SHP77 treated with DMSO at 0.1 percent for 48 hours (cell line): ENCODE data around the gene NPSR1.

Experiments
- DNase-seq: peaks from one replicate; lab custom pipeline; 2025; lab: John Stamatoyannopoulos, UW

NPSR1 gene

DNA sequence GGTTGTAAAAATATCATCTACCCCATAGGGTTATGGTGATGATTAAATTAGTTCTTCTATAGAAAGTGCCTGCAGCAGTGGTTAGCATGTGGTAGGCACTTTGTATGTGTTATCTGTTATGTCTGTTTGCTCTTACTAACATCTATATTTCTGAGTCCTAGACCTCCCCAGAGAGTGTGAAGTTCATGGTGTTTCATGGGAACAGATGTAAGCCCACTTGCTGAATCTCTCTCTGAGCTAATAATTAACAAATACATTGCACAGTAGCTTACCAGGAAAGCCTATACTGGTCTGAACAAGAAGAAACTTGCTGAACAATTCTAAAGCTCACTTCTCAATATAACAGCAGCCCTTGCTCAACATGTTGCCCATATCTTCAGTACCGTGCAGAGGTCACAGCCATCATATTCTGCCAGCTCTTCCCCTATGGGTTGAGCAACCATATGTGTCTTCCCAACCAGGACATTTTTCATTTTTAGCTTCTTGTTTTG, 100.1 kb downstream of the NPSR1 start:
- DNase-seq: no peak

DNA sequence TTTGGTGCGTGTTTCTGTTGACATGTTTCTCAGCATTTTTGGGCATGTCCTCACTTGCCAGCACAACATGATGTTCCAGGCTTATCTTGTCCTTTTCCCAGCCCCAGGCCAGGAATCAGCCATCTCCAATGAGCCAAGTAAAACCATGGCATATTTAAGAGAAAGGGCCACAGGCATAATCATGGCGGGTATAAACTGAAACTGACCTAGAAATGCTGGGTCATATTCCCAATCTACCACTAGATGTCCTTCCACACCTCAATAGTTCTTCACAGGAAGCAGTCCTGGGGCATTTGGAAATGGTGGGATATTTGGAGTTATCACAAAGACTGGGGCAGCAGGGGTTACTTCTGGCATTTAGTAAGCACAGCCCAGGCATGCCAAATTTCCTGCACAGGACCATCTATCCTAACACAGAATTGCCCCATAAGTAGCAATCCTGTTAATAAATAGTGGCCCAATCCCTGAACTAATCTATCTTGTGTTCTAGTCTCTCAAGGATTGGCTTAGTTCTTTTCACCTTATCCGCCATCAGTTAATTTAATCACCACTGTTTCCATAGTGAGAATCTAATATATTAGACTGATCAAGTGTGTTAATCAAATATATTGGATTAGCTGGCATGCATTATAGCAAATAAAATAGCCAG, 101.6 kb downstream of the NPSR1 start:
- DNase-seq: peak; percentile 16

DNA sequence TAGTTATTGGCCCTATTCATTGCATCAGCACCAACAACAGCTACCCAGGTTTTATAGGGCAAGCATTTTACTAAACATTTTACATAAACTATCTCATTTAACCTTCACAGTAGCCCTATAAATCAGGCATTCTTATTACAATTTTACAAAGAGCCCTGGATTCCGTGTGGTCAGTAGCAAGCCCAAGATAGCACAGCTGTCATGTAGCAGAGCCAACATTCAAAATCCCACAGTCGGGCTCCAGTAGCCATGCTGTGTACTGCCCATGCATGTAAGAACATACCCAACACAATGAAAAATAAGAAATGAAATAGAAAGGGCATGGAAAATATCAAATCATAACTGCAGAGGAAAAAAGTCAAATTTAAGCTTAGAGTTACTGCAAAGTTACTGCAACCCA, 102.3 kb downstream of the NPSR1 start:
- DNase-seq: no peak

DNA sequence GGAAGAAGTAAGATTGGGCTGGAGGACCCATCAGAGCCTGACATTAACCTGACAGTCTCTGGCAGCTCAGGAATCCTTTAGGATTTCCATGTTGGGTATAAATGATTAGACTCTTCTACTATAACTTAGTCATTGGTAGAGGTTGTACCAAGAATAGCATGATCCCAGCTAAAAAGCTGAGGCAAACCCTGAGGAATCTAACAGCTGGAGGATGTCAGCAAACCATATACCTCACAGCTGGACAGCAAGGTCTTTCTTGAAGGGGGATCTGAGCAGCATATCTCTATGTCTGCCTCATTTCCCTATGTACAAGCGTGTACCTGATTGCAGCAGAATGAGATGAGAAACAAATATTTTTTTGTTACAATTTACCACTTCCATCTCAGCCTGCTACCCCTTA, 103.2 kb downstream of the NPSR1 start:
- no peak for DNase-seq

DNA sequence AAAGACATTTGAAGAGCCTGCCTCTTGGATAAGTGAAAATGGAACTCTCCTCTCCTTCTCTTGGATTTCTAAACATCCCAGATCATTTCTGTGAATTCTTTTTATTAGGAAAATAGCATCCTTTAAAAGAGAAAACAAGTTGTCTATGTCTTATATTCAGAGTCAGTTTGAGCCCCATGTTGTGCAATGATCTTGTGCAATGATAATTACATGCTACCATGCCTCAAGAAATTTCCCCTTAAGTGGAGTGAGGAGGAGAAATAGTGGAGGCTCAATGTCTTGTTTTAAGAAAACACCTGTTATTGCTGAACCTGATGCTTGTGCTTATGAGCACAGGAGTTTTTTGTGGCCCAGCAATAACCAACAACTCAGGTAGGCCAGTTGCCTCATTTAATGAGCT, 103.6 kb downstream of the NPSR1 start:
- DNase-seq: no peak

DNA sequence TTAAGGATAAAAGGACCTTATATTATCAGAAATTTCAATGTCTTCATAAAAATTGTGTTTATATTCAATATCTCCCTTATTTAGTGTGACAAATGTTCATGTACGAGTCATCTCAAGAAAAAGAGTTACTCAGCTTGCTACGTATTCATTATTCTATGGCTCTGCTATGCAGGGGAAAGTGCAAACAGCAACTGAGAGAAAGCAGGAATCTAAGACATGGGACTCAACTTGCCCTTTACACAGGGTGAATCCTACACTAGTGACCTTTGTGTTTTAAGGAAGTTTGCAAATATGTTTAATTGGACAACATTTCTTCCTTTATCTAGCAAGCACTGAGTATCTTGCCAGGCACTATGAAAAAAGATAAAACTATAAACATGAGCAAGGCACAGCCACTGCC, 104.7 kb downstream of the NPSR1 start:
- DNase-seq: no peak

DNA sequence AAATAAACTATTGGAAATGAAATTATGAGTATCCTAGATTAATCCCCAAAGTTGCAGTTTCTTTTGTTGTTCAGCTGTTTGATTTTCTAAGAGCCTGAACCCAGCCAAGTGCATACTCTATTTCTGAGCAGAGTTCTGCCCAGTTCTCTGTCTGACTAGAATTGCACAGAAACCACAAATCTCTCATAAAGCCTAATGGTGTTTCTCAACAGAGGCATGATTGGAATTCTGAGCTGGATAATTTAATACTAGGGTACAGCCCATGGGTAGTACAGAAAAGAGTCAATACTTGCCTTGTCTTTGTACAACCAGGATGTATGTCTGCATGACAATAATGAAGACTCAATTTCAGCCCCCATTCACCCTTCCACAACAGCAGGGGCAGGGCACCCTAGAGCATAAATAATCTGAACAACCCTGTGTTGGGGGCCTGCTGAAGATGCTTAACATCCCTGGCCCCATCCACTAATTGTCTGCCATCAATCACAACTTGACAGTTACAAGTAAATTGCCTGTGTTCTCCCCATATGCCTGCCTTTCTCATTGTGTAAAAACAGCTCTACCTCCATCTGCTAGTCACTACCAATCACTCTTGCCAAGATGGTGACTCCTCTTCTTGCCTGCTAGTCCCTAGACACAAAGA, 114.4 kb downstream of the NPSR1 start:
- DNase-seq: no peak

DNA sequence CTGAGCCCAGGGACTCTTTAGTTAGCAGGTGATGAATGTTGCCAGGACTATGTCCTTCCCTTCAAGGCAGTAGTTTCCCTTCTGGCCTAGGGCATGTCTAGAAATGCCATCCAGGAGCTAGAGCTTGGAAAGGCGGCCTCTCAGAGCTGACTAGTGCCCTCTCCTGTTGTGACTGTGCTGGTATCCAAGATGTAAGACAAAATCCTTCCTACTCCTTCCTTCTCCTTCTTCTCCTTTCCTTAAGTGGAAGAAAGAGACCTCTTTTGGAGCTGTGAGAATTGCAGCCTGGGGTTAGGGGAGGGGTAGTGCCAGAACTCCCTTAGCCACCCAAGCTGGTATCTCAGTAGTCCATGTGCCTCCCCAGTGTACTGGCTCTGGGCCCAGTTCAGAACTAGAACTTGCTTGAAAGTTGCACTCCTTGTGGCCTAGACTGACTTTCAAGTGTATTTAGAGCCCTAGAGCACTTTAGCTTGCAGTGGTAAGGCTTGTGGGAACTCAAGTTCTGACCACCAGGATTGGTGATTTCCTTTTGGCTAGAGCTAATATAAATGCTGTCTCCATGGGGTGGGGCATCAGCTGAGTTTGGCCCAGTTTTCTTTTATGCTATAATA, 118.8 kb downstream of the NPSR1 start:
- DNase-seq: no peak

DNA sequence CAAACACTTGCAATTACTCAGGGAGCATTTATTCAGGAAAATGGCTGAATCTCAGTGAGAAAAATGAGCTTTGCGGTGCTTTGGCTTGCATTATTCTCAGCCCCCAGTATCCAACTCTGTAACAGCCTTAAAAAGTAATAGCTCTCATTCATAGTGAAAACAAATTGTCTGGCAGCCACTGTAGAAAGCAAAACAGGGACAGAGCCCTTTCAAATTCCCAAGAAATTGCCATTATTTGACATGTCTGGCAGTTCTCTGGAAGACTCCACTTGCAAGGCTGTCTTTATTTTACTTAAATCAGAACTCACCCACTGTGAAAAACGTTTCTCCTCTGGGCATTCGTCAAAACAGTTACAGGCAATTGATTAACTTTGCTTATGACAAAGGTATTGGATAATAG, 122.5 kb downstream of the NPSR1 start:
- no peak for DNase-seq

DNA sequence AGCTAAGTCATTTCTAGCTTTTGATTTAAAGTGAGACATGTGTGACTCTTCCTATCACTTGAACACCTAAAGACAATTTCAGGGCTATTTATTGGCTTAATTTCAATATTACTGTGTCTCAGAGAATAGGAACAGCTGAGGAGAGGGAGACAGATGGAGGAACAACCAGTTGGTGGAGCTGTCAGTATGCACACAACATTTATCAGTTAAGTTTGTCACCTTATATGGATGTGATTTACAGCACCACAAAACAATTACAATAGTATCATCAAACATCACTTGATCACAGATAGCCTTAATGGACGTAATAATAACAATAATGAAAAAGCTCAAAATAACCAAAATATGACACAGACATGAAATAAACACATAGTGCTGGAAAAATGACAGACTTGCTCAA, 129.6 kb downstream of the NPSR1 start:
- no peak for DNase-seq

DNA sequence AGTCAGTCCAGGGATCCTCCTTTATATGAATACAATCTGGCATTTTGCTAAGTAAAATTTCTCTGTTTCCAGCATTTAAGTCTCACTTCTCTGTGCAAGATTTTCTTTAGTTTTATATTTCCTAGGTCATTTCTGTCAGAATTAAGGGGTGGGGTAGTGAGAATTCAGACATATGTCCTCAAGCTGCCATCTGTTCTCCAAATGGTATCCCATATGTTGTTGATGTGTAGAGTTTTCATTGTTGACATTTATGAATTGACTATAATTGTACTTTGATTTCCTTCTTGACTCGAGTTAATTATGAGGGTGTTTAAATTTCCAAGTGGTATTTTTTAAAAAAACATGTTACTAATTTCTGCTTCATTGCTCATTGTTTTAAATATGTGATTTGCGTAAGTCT, 148.8 kb downstream of the NPSR1 start:
- no peak for DNase-seq

DNA sequence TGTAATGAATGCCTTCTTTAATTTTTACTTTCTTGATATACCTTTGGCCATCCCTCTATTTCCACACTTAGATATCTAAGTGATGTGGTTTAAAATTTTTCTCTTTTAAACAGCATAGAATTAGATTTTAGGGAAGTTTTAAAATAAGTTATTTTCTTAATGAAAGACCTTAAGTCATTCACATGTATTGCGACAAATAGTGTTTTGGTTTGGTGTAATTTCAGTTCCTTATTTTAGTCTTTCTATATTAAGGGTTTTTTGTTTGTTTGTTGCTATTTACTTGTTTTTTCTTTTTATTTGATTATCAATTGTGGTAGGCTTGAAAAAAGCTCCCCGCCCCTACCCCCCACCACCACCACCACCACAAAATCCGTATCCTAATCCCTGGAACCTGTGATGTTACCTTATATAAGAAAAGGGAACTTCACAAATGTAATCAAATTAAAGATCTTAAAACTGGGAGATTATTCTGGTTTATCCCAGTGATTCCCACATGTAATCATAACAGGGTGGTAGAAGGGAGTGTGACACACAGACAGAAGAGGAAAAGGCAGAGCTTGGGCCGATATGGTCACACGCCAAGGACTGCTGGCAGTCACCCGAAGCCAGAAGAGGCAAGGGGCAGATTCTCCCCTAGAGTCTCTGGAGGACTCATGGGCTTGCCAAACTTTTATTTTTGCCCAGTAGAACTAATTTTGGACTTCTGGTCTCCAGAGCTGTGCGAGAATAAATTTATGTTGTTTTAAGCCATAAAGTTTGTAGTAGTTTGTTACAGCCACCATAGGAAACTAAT, 149.7 kb downstream of the NPSR1 start:
- no peak for DNase-seq

DNA sequence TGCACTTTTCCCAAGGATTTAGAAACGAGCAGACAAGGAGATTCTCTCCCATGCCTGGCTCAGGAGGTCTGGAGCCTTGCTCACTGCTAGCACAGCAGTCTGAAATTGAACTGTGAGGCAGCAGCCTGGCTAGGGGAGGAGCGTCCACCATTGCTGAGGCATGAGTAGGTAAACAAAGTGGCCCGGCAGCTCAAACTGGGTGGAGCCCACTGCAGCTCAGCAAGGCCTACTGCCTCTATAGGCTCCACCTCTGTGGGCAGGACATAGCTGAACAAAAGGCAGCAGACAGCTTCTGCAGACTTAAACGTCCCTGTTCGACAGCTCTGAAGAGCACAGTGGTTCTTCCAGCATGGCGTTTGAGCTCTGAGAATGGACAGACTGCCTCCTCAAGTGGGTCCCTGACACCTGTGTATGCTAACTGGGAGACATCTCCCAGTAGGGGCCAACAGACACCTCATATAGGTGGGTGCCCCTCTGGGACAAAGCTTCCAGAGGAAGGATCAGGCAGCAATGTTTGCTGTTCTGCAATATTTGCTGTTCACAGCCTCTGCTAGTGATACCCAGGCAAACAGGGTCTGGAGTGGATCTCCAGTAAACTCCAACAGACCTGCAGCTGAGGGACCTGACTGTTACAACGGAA, 156.3 kb downstream of the NPSR1 start:
- DNase-seq: peak; percentile 46

DNA sequence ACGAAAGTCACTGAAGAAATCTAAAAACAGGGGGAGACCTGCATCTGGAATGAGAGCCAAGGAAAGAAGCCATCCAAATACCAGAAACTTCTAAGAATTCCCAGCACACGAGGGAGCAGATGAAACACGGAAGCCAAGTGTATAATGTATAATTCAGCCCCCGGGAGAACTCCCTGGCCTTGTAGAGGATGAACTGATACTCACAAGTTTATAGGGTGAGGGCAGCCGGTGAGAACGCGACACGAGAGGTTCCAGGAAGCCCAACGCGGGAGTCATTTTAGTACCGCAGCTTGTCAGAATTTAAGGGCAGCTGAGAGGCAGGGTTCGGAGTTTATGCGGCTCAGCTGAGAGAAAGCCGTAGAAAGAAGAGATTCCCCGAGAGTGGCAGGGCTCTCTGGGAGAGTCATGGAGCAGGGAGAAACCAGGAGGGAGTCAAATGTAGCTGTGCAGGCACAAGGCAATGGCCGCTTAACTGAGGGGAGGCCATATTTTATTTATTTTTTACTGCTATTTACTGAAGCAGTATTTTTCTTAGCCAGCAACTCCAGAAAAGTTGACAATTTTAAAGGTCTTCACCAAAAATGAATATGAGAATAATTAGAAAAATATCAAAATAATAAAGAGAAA, 164.0 kb downstream of the NPSR1 start:
- DNase-seq: no peak

DNA sequence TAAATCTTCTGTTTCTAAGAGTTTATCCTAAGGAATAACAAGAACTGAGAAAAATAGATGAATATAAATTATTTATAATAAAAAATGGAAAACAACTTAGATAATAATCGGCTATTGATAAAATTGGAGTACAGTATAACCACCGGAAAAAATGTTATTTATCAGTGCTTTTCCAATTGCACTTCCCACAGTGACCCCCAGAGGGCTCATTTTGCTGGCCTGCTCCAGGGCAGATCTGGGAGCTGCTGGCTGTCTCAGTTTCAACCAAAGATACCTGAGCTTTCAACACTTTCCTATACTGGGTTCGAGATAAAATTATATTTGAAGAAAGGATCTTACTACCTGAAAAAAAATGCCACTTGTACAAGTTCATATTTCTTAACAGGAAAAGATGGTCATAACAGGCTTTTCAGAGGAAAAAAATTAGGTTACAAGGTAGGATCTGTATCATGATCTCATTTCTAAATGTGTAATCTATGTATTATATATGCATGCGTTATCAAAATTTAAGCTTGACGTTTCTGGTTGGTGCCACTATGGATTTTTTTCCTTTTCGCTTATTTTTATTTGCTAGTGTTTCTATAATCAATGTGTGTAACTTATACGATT, 165.7 kb downstream of the NPSR1 start:
- DNase-seq: peak; percentile 58

DNA sequence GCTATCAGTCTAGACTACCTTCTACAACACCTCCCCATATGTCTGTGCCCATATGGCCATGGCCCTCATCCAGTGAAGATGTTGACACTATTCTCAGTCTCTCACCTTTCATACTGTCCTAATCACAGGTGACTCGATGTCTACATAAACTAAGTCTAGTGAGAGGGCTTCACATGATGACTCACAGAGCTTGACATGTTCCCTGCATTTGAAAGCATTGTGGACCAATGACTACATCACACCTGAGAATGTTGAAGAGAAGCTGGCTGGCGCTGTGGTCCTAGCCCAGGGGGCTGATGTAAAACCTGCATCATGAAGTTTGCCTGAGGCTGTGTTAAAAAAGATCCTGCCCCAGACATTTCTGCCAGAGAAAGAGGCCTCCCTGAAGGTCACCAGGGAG, 167.2 kb downstream of the NPSR1 start:
- no peak for DNase-seq

DNA sequence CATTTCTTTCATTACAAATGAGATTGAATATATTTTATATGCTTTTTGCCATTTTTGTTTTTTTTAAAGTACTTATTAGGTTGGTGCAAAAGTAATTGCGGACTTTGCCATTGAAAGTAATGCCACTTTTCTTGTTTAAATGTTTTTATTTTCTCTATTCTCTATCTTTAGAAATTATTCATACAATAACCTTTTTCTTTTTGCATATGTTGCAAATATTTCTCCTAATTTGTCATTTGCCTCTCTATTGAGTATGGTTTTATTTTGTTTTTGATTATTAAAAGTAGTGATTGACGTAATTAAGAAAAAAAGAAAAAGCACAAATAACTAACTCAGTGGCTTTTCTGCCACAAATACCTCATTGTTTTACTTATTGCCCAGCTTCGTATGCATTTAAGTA, 172.4 kb downstream of the NPSR1 start:
- no peak for DNase-seq

DNA sequence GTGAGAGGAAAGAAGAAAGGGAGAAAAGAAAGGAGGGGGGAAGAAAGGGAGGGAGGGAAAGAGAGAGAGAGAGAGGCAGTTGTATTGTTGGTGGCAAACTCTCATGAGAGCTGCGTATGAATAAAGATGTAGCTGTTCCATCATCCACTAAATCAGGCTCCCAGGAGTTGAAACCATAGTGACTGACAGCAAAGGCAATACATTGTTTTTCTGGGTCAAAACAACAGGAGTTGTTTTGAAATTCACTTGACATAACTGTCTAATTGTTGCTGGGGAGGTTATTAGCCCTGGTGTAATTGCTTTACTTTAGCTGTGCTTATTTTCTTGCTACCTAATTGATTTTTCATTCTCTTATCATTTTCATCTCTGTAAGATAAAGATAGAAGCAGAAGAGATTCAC, 173.4 kb downstream of the NPSR1 start:
- DNase-seq: no peak

DNA sequence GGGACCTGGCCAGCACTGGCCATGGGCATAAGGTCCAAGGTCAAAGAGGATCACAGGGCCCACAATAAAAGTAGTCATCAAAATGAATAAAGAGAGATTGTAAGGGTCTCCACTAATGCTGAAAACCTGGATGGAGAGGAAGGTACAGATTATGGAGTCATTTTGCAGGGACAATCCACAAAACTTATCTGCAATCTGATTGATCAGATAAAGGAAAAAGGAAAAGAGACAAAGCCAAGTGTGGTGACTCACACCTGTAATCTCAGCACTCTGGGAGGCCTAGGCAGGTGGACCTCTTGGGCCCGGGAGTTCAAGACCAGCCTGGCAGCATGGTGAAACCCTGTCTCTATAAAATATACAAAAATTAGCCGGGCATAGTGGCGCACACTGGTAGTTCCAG, 174.0 kb downstream of the NPSR1 start:
- DNase-seq: no peak

DNA sequence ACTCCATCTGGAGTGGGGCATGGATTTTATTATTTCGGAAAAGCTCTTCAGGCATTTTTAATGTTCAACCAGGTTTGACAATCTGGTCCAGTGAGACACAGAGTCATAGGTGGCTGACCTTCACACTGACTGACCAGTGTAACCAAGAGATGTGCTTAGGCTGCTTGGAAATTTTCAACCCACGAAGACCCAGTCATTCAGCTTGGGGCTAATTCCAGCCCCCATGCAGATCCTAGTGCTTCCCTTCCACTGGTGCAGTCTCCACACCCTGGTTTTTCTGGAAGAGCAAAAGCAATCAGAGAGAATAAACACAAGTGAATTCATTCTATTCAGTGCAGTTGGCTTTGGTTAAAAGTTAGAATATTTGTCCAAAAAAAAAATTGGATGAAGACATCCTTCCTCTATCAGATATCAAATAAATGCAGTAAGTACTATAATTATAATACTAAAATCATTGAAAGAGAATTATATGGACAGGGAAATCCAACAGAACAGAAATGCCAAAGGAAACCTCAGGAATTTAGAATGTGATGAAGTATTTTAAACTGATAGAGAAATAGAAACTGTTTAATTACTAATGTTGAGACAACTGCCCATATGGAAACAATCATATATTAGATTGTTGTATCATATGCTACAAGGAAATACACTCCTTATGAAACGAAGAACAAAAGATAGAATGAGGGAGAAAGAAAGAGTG, 178.0 kb downstream of the NPSR1 start:
- no peak for DNase-seq

DNA sequence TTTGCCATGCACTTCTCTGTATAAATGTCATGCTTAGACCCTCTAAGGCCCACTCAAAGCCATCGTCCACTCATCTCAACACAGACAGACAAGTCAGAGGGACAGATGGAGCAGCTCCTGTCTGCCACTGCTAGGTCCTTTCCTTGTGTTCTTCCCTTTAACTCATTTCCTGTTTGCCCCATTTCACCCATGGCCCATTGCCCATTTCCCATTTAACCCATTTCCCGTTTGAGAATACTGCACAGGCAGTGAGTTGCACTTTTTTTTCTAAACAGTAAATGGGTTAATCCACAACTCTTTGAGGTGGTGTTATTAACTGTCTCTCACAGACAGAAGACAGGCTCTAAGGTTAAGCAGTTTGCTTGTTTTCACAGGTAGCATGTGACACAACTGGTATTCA, 179.3 kb downstream of the NPSR1 start:
- DNase-seq: no peak
